ENCODE data around the gene NECTIN1.

GRCh38 chr11:119759747-119760412, 30.9 kb upstream of the NECTIN1 start:
- TF ChIP-seq ZFP30 (CRISPR knock-in tag; IDR thresholded peaks at IDR 0.05) (no peak), ARNTL (CRISPR knock-in tag; IDR thresholded peaks at IDR 0.05; ENCODE audit: borderline replicate concordance, low read depth) (no peak)

All from SK-N-SH treated with all-trans-retinoic acid at 6 μM for 48 hours (cell line).